ENCODE data around the gene FOLR1. TPM values are rescaled to one million over a fixed set of nuclear protein-coding genes. Genes with fewer than 3 reads are reported as not detected.

FOLR1 gene
- total and polyA plus RNA-seq, 2 of the 4 experiments (the other 2 are of a cell fraction), result 0.24 TPM; not detected in 1

- DNase-seq, result no peak
- no peak overlapping the region for H4K5ac ChIP-seq (ENCODE audit: low read depth, low read length)
- intact Hi-C loops (cut with micrococcal nuclease), result no loop called here
- H2AFZ ChIP-seq (replicated peaks; ENCODE audit: low read length, poor library complexity), result no peak overlapping the region
- H3K4me3 ChIP-seq (ENCODE audit: insufficient read depth, low read depth, low read length), result no peak overlapping the region
- no peak for ATAC-seq (ENCODE audit: low read depth)
- no peak overlapping the region for H3K56ac ChIP-seq (ENCODE audit: extremely low read depth, insufficient read depth, low read length)
- H2AK9ac ChIP-seq (replicated peaks; ENCODE audit: low read depth, low read length, poor library complexity), result no peak overlapping the region
- no peak overlapping the region for H2AK5ac ChIP-seq (ENCODE audit: low read depth, low read length)
- no peak overlapping the region for H2BK15ac ChIP-seq (ENCODE audit: low read depth, low read length)
- no peak overlapping the region for H3K14ac ChIP-seq (replicated peaks; ENCODE audit: low read depth, low read length)
- no CpG with 5 or more reads among the region's 4 CpGs for whole genome bisulfite sequencing, 2 experiments (ENCODE audit: extremely low coverage in 2 of 2, insufficient read length in 1 of 2)
- no peak overlapping the region for H3K4me2 ChIP-seq (ENCODE audit: low read depth, low read length)
- no peak overlapping the region for H3K9ac ChIP-seq (ENCODE audit: low read depth, low read length)
- H4K91ac ChIP-seq (ENCODE audit: insufficient read depth, low read depth, low read length), result no peak overlapping the region
- no peak overlapping the region for H3K18ac ChIP-seq (ENCODE audit: low read depth, low read length)
- ChIA-PET CTCF (interaction anchor here (1.2 kb wide), 1 partner anchor 12 kb away, joined by 3 read pairs; no protein-coding TSS in a partner anchor), POLR2A (ENCODE audit: unreplicated experiment) (no interaction called here)
- H3K27ac ChIP-seq (ENCODE audit: insufficient read depth, low read length), result no peak overlapping the region
- no peaks in the 10 kb centered on the region for H4K20me1 ChIP-seq (ENCODE audit: insufficient read depth, low read length)
- H3K27me3 ChIP-seq (ENCODE audit: control insufficient read depth, insufficient read depth, low read length), result peaks cover 18% of the 10 kb centered on the region
- H3K23ac ChIP-seq (ENCODE audit: low read depth, low read length), result no peak overlapping the region
- no peak overlapping the region for H2BK120ac ChIP-seq (ENCODE audit: low read depth, low read length)
- H2BK5ac ChIP-seq (ENCODE audit: low read depth, low read length, poor library complexity, severe bottlenecking), result no peak overlapping the region
- in situ Hi-C loops (cut with MboI; ENCODE audit: low sequenced_read_pairs), result no loop called here
- no peaks in the 10 kb centered on the region for H3K9me3 ChIP-seq (ENCODE audit: control insufficient read depth, insufficient read depth, low read length)
- TF ChIP-seq MAFK (IDR thresholded peaks at IDR 0.05; ENCODE audit: low read depth, low read length) (no peak), MAZ (IDR thresholded peaks at IDR 0.05; ENCODE audit: borderline replicate concordance, low read depth, low read length) (no peak), RFX5 (IDR thresholded peaks at IDR 0.05; ENCODE audit: low read depth, low read length) (no peak), NFE2L2 (IDR thresholded peaks at IDR 0.05; ENCODE audit: low read depth, low read length) (no peak), SMC3 (IDR thresholded peaks at IDR 0.05; ENCODE audit: low read depth, low read length) (no peak), USF2 (IDR thresholded peaks at IDR 0.05; ENCODE audit: low read depth, low read length) (no peak), BHLHE40 (IDR thresholded peaks at IDR 0.05; ENCODE audit: low read depth, low read length) (no peak), CTCF (conservative IDR thresholded peaks at IDR 0.05; ENCODE audit: low read depth, low read length) (no peak), RAD21 (IDR thresholded peaks at IDR 0.05; ENCODE audit: low read length) (no peak), CHD1 (IDR thresholded peaks at IDR 0.05; ENCODE audit: low read depth, low read length) (no peak), MXI1 (IDR thresholded peaks at IDR 0.05; ENCODE audit: borderline replicate concordance, low read depth, low read length) (no peak)
- no TSS peak for BruUV-seq (replicated peaks)
- no peaks in the 10 kb centered on the region for H3K79me1 ChIP-seq (ENCODE audit: low read depth in 1 of 2, low read length in 2 of 2)
- no peak overlapping the region for H2BK20ac ChIP-seq (ENCODE audit: low read depth, low read length)
- no peak overlapping the region for H4K8ac ChIP-seq (ENCODE audit: low read depth in 2 of 2, low read length in 2 of 2)
- dilution Hi-C loops (cut with HindIII; ENCODE audit: low sequenced_read_pairs, unreplicated experiment), result no loop called here
- H3K36me3 ChIP-seq (ENCODE audit: control insufficient read depth, insufficient read depth, low read length), result no peaks in the 10 kb centered on the region
- H3K9me1 ChIP-seq (ENCODE audit: insufficient read depth, low read length), result no peaks in the 10 kb centered on the region
- no peak overlapping the region for H3K4ac ChIP-seq (ENCODE audit: low read depth, low read length)
- H3K4me1 ChIP-seq (ENCODE audit: control insufficient read depth, insufficient read depth, low read length), result peaks cover 2% of the 10 kb centered on the region
Measured at GRCh38 chr11:72157131-72157530, 34.8 kb upstream of the FOLR1 start.

All from IMR-90 (cell line).